DMS153 treated with DMSO at 0.1 percent for 48 hours (cell line): ENCODE results near the gene SMIM7.

ENCODE experiments used
- DNase-seq: peaks from one replicate; lab custom pipeline; 2025; ENCODE audit not compliant: unreplicated experiment; lab: John Stamatoyannopoulos, UW

The SMIM7 gene

DNA sequence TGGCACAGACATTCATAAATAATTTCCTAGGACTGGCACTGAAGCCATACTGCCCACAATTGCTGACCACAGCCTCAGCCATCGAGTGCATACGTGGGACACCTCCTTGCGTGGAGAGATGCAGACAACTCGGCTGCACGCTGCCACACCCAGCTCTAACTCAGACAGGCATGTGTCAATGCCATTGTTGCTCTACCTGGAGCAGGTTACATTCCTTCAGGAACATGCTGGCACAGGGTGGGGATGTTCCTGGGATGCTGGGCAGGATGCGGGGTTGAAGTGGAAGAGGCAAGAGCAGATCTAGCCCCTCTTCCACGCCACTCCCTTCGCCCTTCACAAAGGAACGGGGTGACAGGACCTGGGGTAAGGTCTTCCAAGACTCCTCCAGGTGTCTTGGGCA, 63.5 kb downstream of the SMIM7 start:
- no peak for DNase-seq
